ENCODE data around the gene KCNN3.

Gene KCNN3

GRCh38 chr1:154652893-154653292, 217.2 kb downstream of the KCNN3 start:
- no peak overlapping the region for H3K4me3 ChIP-seq (ENCODE audit: low read depth, low read length)
- no peak for TF ChIP-seq CTCF (conservative IDR thresholded peaks at IDR 0.05; ENCODE audit: low read depth, low read length)
- DNase-seq (ENCODE audit: low read depth) = no peak

Measured in choroid plexus epithelial cell (primary cell).